ENCODE data around the gene FEM1C.
A peak's percentile ranks its signal among the peaks of the same experiment; 100 is the strongest.

- TF ChIP-seq POLR2A (IDR thresholded peaks at IDR 0.05) (no peak), CTCF (IDR thresholded peaks at IDR 0.05) (peak; percentile 47 to 68 (median 60))
Measured at GRCh38 chr5:115586525-115587146, 42.1 kb upstream of the FEM1C start.
